BLaER1 treated with 17β-estradiol and CSF1 and Interleukin-3, amounts not matched to agents 10 nM and 100 nM (cell line): ENCODE results near the gene ACAD9.

Experiments
- H3K27ac ChIP-seq, 11 experiments: shearing (Covaris generic); formaldehyde crosslinking; 2 replicates each; pipeline ENCODE4 v1.8.1; 2022
- H3K27me3 ChIP-seq, 11 experiments: shearing (Covaris generic); formaldehyde crosslinking; 2 replicates each; pipeline ENCODE4 v1.8.1; 2022
- H3K36me3 ChIP-seq, 11 experiments: shearing (Covaris generic); formaldehyde crosslinking; 2 replicates each; pipeline ENCODE4 v1.8.1; 2022
- H3K4me1 ChIP-seq, 10 experiments: shearing (Covaris generic); formaldehyde crosslinking; 2 replicates each; pipeline ENCODE4 v1.8.1; 2022
- H3K4me2 ChIP-seq, 11 experiments: shearing (Covaris generic); formaldehyde crosslinking; 2 replicates each; pipeline ENCODE4 v1.8.1; 2022
- H3K4me3 ChIP-seq, 10 experiments: shearing (Covaris generic); formaldehyde crosslinking; 2 replicates each; pipeline ENCODE4 v1.8.1; 2022
- H3K9ac ChIP-seq, 11 experiments: shearing (Covaris generic); formaldehyde crosslinking; 2 replicates each; pipeline ENCODE4 v1.8.1; 2022
- H3K9me3 ChIP-seq, 11 experiments: shearing (Covaris generic); formaldehyde crosslinking; replicated peaks in 1 of 11; 2 replicates each; pipeline ENCODE4 v1.8.1; 2022
- H4K20me1 ChIP-seq, 11 experiments: shearing (Covaris generic); formaldehyde crosslinking; 2 replicates each; pipeline ENCODE4 v1.8.1; 2022
- Cebpa-rat ChIP-seq, 11 experiments: shearing (Covaris generic); IDR thresholded peaks; 2 replicates each; pipeline ENCODE4 v1.8.1; 2022

ACAD9 gene

GRCh38 chr3:128933213-128933921, 53.9 kb downstream of the ACAD9 start:
- no peak for TF ChIP-seq Cebpa-rat (IDR thresholded peaks at IDR 0.05)
- Histone ChIP-seq H3K4me3 (no peak overlapping the region), H3K36me3 (no peaks in the 10 kb centered on the region), H3K9ac (no peak overlapping the region), H3K9me3 (peaks cover 9 to 15% (median 11%) of the 10 kb centered on the region in 11 experiments; a peak in 19 of 22 replicates), H3K4me2 (no peak overlapping the region), H3K4me1 (no peaks in the 10 kb centered on the region), H3K27ac (no peak overlapping the region), H3K27me3 (no peaks in the 10 kb centered on the region), H4K20me1 (no peaks in the 10 kb centered on the region)

DNA sequence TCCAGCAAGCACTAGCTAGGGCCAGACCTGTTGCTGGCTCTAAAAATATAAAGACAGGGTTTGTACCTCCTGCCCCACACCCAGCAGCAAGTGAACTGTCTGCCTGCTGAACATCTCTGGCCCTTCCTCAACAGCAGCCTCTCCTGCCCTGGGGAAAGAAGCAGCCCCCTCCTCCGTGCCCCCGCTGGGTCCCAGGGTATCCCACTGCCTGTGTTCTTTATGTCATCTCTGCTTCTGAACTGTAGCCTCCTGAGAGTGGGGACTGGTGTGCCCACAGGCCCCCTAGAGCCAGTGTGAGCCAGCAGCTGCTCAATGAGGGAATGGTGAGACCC, 54.5 kb downstream of the ACAD9 start:
- H3K4me2 ChIP-seq: no peak overlapping the region
- H3K4me1 ChIP-seq: no peaks in the 10 kb centered on the region
- no peaks in the 10 kb centered on the region for H4K20me1 ChIP-seq
- H3K36me3 ChIP-seq: no peaks in the 10 kb centered on the region
- H3K9ac ChIP-seq: no peak overlapping the region
- TF ChIP-seq Cebpa-rat (IDR thresholded peaks at IDR 0.05): no peak
- peaks cover 7 to 13% (median 8%) of the 10 kb centered on the region in 11 experiments; a peak in 19 of 22 replicates for H3K9me3 ChIP-seq
- H3K27ac ChIP-seq: no peak overlapping the region
- H3K4me3 ChIP-seq: no peak overlapping the region
- H3K27me3 ChIP-seq: no peaks in the 10 kb centered on the region

GRCh38 chr3:128935922-128936321, 56.5 kb downstream of the ACAD9 start:
- H3K36me3 ChIP-seq: no peaks in the 10 kb centered on the region
- no peaks in the 10 kb centered on the region for H4K20me1 ChIP-seq
- no peaks in the 10 kb centered on the region for H3K4me1 ChIP-seq
- H3K9me3 ChIP-seq: no peaks in the 10 kb centered on the region
- TF ChIP-seq Cebpa-rat (IDR thresholded peaks at IDR 0.05): no peak
- no peak overlapping the region for H3K9ac ChIP-seq
- no peak overlapping the region for H3K4me3 ChIP-seq
- H3K27ac ChIP-seq: no peak overlapping the region
- H3K4me2 ChIP-seq: no peak overlapping the region
- H3K27me3 ChIP-seq: no peaks in the 10 kb centered on the region

GRCh38 chr3:128936341-128936740, 56.9 kb downstream of the ACAD9 start:
- no peak overlapping the region for H3K27ac ChIP-seq
- H3K4me1 ChIP-seq: no peaks in the 10 kb centered on the region
- H3K27me3 ChIP-seq: no peaks in the 10 kb centered on the region
- no peak for TF ChIP-seq Cebpa-rat (IDR thresholded peaks at IDR 0.05)
- H3K9me3 ChIP-seq: no peaks in the 10 kb centered on the region
- no peak overlapping the region for H3K9ac ChIP-seq
- no peaks in the 10 kb centered on the region for H4K20me1 ChIP-seq
- no peak overlapping the region for H3K4me2 ChIP-seq
- H3K4me3 ChIP-seq: no peak overlapping the region
- H3K36me3 ChIP-seq: no peaks in the 10 kb centered on the region

DNA sequence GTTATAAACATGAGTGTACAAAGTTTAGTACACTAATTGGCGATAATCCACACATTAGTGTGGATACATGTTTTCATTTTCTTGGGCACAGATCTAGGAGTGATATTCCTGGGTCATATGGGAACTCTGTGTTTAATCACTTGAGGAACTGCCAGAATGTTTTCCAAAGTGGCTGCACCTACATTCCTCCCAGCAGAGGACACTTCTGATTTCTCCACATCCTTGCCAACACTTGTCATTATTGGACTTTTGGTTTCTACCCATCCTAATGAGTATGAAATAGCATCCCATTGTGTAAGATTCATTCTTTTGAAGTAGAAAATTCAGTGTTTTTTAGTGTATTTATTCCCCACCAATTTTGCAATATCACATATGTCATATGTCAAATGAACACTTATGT, 60.8 kb downstream of the ACAD9 start:
- Histone ChIP-seq H3K4me3 (no peak overlapping the region), H4K20me1 (no peaks in the 10 kb centered on the region), H3K9ac (no peak overlapping the region), H3K4me2 (no peak overlapping the region), H3K4me1 (no peaks in the 10 kb centered on the region), H3K9me3 (no peaks in the 10 kb centered on the region), H3K27ac (no peak overlapping the region), H3K36me3 (no peaks in the 10 kb centered on the region), H3K27me3 (no peaks in the 10 kb centered on the region)
- no peak for TF ChIP-seq Cebpa-rat (IDR thresholded peaks at IDR 0.05)

- Histone ChIP-seq H3K36me3 (no peaks in the 10 kb centered on the region), H3K9me3 (no peaks in the 10 kb centered on the region), H3K4me2 (no peak overlapping the region), H3K4me3 (no peak overlapping the region), H3K4me1 (no peaks in the 10 kb centered on the region), H3K9ac (no peak overlapping the region), H3K27ac (no peak overlapping the region), H3K27me3 (no peaks in the 10 kb centered on the region), H4K20me1 (no peaks in the 10 kb centered on the region)
- no peak for TF ChIP-seq Cebpa-rat (IDR thresholded peaks at IDR 0.05)
Observed at GRCh38 chr3:128942161-128942952, 62.9 kb downstream of the ACAD9 start.

DNA sequence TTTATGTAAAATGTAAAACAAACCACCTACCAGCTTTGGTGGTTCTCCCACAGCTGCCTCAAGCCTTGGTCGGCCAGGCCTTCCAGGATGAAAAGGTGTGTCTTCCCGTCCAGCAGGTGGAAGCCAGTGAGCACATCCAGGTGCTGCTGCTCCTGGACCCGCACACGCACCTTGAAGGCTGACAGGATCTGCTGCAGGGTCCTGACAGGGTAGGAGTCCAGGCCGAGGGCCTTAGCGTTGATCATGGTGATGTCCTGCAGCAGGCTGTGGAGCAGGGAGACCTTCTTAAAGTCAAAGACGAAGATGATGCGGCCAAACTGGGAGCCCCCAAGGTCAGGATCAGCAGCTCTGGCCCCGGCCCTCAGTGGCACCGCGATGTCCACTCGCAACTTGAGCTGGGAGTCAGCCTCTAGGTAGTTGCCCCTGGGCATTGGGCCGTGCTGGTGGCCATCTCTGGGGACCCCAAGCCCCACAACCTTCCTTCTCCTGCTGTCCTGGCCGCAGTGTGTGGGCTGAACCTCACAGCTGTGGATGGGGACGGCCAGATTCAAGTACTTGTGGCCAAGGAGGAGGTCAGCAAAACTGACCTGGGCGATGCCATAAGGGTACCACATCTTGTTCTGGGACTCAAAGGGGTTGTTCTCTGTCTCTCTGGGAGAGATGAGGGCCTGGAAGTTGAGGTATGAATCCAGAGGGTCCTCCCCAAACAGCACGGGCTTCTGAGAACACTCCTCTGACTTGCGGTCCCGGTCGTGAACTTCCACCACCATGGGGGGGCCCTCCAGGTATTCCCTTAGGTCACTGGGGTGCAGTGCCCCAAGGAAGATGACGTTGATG, 65.8 kb downstream of the ACAD9 start:
- H3K9me3 ChIP-seq: no peaks in the 10 kb centered on the region
- H3K4me3 ChIP-seq: no peak overlapping the region
- no peak overlapping the region for H3K9ac ChIP-seq
- no peaks in the 10 kb centered on the region for H3K36me3 ChIP-seq
- no peaks in the 10 kb centered on the region for H4K20me1 ChIP-seq
- H3K27me3 ChIP-seq: no peaks in the 10 kb centered on the region
- no peak overlapping the region for H3K27ac ChIP-seq
- H3K4me2 ChIP-seq: no peak overlapping the region
- peaks cover 3 to 8% (median 7%) of the 10 kb centered on the region in 10 experiments for H3K4me1 ChIP-seq
- TF ChIP-seq Cebpa-rat (IDR thresholded peaks at IDR 0.05): no peak

DNA sequence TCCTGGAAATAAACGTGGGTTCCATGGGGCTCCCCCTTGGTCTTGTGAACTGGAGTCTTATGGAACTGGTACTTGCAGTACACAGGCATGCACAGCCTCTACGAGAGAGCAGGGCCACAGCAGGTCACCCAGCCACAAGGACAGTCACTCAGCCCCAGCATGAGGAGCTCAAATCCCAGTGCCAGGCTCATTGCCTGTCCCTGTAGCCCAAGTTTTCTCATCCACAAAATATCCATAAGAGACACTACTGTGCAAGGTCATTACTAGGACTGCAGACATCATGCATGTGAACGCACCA, 66.4 kb downstream of the ACAD9 start:
- no peaks in the 10 kb centered on the region for H4K20me1 ChIP-seq
- H3K27ac ChIP-seq: no peak overlapping the region
- no peak overlapping the region for H3K9ac ChIP-seq
- no peak overlapping the region for H3K4me2 ChIP-seq
- H3K4me3 ChIP-seq: no peak overlapping the region
- H3K36me3 ChIP-seq: no peaks in the 10 kb centered on the region
- TF ChIP-seq Cebpa-rat (IDR thresholded peaks at IDR 0.05): no peak
- H3K9me3 ChIP-seq: no peaks in the 10 kb centered on the region
- no peaks in the 10 kb centered on the region for H3K27me3 ChIP-seq
- H3K4me1 ChIP-seq: peaks cover 8 to 13% (median 12%) of the 10 kb centered on the region in 10 experiments

DNA sequence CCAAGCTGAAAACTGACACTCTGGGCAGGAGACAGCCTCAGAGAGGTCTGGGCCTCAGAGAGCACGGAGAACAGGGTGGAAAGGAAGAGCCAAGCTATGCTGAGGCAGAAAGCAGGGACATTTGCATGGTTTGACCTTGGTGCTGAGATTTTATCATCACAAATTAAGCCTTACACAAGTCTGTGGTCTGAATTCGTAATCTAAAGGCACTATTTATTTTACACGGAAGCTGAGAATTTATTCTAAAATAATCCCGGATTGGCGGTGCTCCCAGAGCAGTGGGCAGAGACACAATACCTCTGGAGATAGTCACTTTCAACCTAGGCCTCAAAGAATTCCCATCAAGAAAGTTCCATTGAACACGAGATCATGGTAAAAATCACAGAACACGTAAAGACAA, 67.0 kb downstream of the ACAD9 start:
- no peaks in the 10 kb centered on the region for H3K27me3 ChIP-seq
- H3K27ac ChIP-seq: no peak overlapping the region
- no peaks in the 10 kb centered on the region for H4K20me1 ChIP-seq
- no peak overlapping the region for H3K4me3 ChIP-seq
- TF ChIP-seq Cebpa-rat (IDR thresholded peaks at IDR 0.05): no peak
- H3K9me3 ChIP-seq: no peaks in the 10 kb centered on the region
- peaks cover 12 to 19% (median 18%) of the 10 kb centered on the region in 10 experiments for H3K4me1 ChIP-seq
- H3K36me3 ChIP-seq: no peaks in the 10 kb centered on the region
- H3K9ac ChIP-seq: no peak overlapping the region
- no peak overlapping the region for H3K4me2 ChIP-seq
